Measurements from ENCODE around the gene ETS1.

Gene ETS1

GRCh38 chr11:128507936-128508335 lies 79.4 kb downstream of the ETS1 start:
- Histone ChIP-seq H3K27ac (replicated peaks) (no peak overlapping the region), H3K4me3 (replicated peaks; ENCODE audit: insufficient read depth, low read length) (no peak overlapping the region), H3K27me3 (ENCODE audit: insufficient read depth, poor library complexity, severe bottlenecking) (peaks cover 18% of the 10 kb centered on the region)
- DNase-seq (ENCODE audit: low read depth in 1 of 2, low spot score in 1 of 2), result no peak
- TF ChIP-seq SPI1 (IDR thresholded peaks at IDR 0.05; ENCODE audit: borderline replicate concordance, low read depth) (no peak), GABPA (IDR thresholded peaks at IDR 0.05; ENCODE audit: low read depth) (no peak), POLR2AphosphoS5 (IDR thresholded peaks at IDR 0.05; ENCODE audit: low read depth) (no peak), CTCF (IDR thresholded peaks at IDR 0.05; ENCODE audit: insufficient read depth, low read length) (no peak), REST (IDR thresholded peaks at IDR 0.05; ENCODE audit: insufficient replicate concordance, low read depth) (no peak)

GRCh38 chr11:128506999-128507611 lies 80.3 kb downstream of the ETS1 start:
- Histone ChIP-seq H3K27me3 (ENCODE audit: insufficient read depth, poor library complexity, severe bottlenecking) (peaks cover 19% of the 10 kb centered on the region), H3K4me3 (replicated peaks; ENCODE audit: insufficient read depth, low read length) (no peak overlapping the region), H3K27ac (replicated peaks) (no peak overlapping the region)
- no peak for TF ChIP-seq GABPA (IDR thresholded peaks at IDR 0.05; ENCODE audit: low read depth)
- TF ChIP-seq REST (IDR thresholded peaks at IDR 0.05; ENCODE audit: insufficient replicate concordance, low read depth), result no peak
- TF ChIP-seq POLR2AphosphoS5 (IDR thresholded peaks at IDR 0.05; ENCODE audit: low read depth), result no peak
- TF ChIP-seq SPI1 (IDR thresholded peaks at IDR 0.05; ENCODE audit: borderline replicate concordance, low read depth), result no peak
- TF ChIP-seq CTCF (IDR thresholded peaks at IDR 0.05; ENCODE audit: insufficient read depth, low read length), result no peak
- DNase-seq (ENCODE audit: low read depth in 1 of 2, low spot score in 1 of 2), result no peak

- Histone ChIP-seq H3K27ac (replicated peaks) (no peak overlapping the region), H3K4me3 (replicated peaks; ENCODE audit: insufficient read depth, low read length) (no peak overlapping the region), H3K27me3 (ENCODE audit: insufficient read depth, poor library complexity, severe bottlenecking) (peaks cover 19% of the 10 kb centered on the region)
- DNase-seq (ENCODE audit: low read depth in 1 of 2, low spot score in 1 of 2), result no peak
- TF ChIP-seq GABPA (IDR thresholded peaks at IDR 0.05; ENCODE audit: low read depth) (no peak), SPI1 (IDR thresholded peaks at IDR 0.05; ENCODE audit: borderline replicate concordance, low read depth) (no peak), REST (IDR thresholded peaks at IDR 0.05; ENCODE audit: insufficient replicate concordance, low read depth) (no peak), CTCF (IDR thresholded peaks at IDR 0.05; ENCODE audit: insufficient read depth, low read length) (no peak), POLR2AphosphoS5 (IDR thresholded peaks at IDR 0.05; ENCODE audit: low read depth) (no peak)
Measured at GRCh38 chr11:128506356-128506755, 81.0 kb downstream of the ETS1 start.

Data from HL-60 (cell line).